HEK293 (cell line): ENCODE data around the gene PPM1N.
A peak's percentile ranks its signal among the peaks of the same experiment; 100 is the strongest.

Experiments
- GLI2 ChIP-seq: fragments of 450-650 bp; formaldehyde crosslinking; IDR thresholded peaks from 2 replicates; pipeline ENCODE4; 2017; ENCODE audit warnings: missing biosample characterization, missing genetic modification characterization, low read depth, borderline replicate concordance
- HOXC10 ChIP-seq: sonication (generic); formaldehyde crosslinking; IDR thresholded peaks from 2 replicates; pipeline ENCODE4 v1.8.1; 2023; ENCODE audit warnings: mild to moderate bottlenecking, missing genetic modification reagents
- KLF8 ChIP-seq: fragments of 450-650 bp; formaldehyde crosslinking; IDR thresholded peaks from 2 replicates; pipeline ENCODE4 v1.5.1; 2016; ENCODE audit warnings: missing biosample characterization, missing genetic modification characterization
- SETDB1 ChIP-seq: IDR thresholded peaks from one replicate; pipeline ENCODE4 v1.6.1; 2017; ENCODE audit warnings: mild to moderate bottlenecking, low read length, moderate library complexity, mixed read lengths; ENCODE audit not compliant: insufficient read length
- SP3 ChIP-seq: fragments of 450-650 bp; formaldehyde crosslinking; IDR thresholded peaks from 2 replicates; pipeline ENCODE4 v1.5.1; 2016; ENCODE audit warnings: missing biosample characterization, missing genetic modification characterization
- TSHZ1 ChIP-seq: fragments of 450-650 bp; formaldehyde crosslinking; IDR thresholded peaks from 2 replicates; pipeline ENCODE4 v1.5.1; 2016; ENCODE audit warnings: missing biosample characterization, missing genetic modification characterization, borderline replicate concordance
- YY1 ChIP-seq: fragments of 450-650 bp; formaldehyde crosslinking; IDR thresholded peaks from 2 replicates; pipeline ENCODE4 v1.5.1; 2018; ENCODE audit warnings: missing biosample characterization, missing genetic modification characterization
- ZBTB21 ChIP-seq: fragments of 450-650 bp; formaldehyde crosslinking; IDR thresholded peaks from 2 replicates; pipeline ENCODE4 v1.5.1; 2017; ENCODE audit warnings: missing biosample characterization, missing genetic modification characterization
- ZEB2 ChIP-seq: fragments of 450-650 bp; formaldehyde crosslinking; IDR thresholded peaks from 2 replicates; pipeline ENCODE4 v1.5.1; 2016; ENCODE audit warnings: missing biosample characterization, missing genetic modification characterization
- ZFP69B ChIP-seq: fragments of 450-650 bp; formaldehyde crosslinking; IDR thresholded peaks from 2 replicates; pipeline ENCODE4 v1.5.1; 2016; ENCODE audit warnings: missing biosample characterization, missing genetic modification characterization
- ZNF248 ChIP-seq: fragments of 450-650 bp; formaldehyde crosslinking; IDR thresholded peaks from 2 replicates; pipeline ENCODE4 v1.5.1; 2017; ENCODE audit warnings: missing biosample characterization, missing genetic modification characterization
- ZNF26 ChIP-seq: fragments of 450-650 bp; formaldehyde crosslinking; IDR thresholded peaks from 2 replicates; pipeline ENCODE4 v1.5.1; 2016; ENCODE audit warnings: missing biosample characterization, missing genetic modification characterization
- ZNF354C ChIP-seq: fragments of 450-650 bp; formaldehyde crosslinking; IDR thresholded peaks from 2 replicates; pipeline ENCODE4 v1.5.1; 2016; ENCODE audit warnings: missing biosample characterization, missing genetic modification characterization, low read depth, borderline replicate concordance
- ZNF416 ChIP-seq: fragments of 450-650 bp; formaldehyde crosslinking; IDR thresholded peaks from 2 replicates; pipeline ENCODE4 v1.5.1; 2016; ENCODE audit warnings: missing biosample characterization, missing genetic modification characterization
- ZNF48 ChIP-seq: fragments of 450-650 bp; formaldehyde crosslinking; IDR thresholded peaks from 2 replicates; pipeline ENCODE4 v1.5.1; 2016; ENCODE audit warnings: missing biosample characterization, missing genetic modification characterization
- ZNF514 ChIP-seq: fragments of 450-650 bp; formaldehyde crosslinking; IDR thresholded peaks from 2 replicates; pipeline ENCODE4 v1.5.1; 2016; ENCODE audit warnings: missing biosample characterization, missing genetic modification characterization
- ZNF560 ChIP-seq: fragments of 450-650 bp; formaldehyde crosslinking; IDR thresholded peaks from 2 replicates; pipeline ENCODE4 v1.5.1; 2017; ENCODE audit warnings: missing biosample characterization, missing genetic modification characterization, borderline replicate concordance
- ZNF654 ChIP-seq: fragments of 450-650 bp; formaldehyde crosslinking; IDR thresholded peaks from 2 replicates; pipeline ENCODE4 v1.5.1; 2016; ENCODE audit warnings: low read depth, missing biosample characterization, missing genetic modification characterization
- ZNF837 ChIP-seq: fragments of 450-650 bp; formaldehyde crosslinking; IDR thresholded peaks from 2 replicates; pipeline ENCODE4 v1.5.1; 2016; ENCODE audit warnings: missing biosample characterization, missing genetic modification characterization
- TF ChIP-seq, protein P1 (sequence below): fragments of 450-650 bp; formaldehyde crosslinking; IDR thresholded peaks from 2 replicates; pipeline ENCODE4 v1.5.1; 2017; ENCODE audit warnings: missing biosample characterization, missing genetic modification characterization
- TF ChIP-seq, protein P2 (sequence below): fragments of 450-650 bp; formaldehyde crosslinking; IDR thresholded peaks from 2 replicates; pipeline ENCODE4 v1.5.1; 2017; ENCODE audit warnings: missing biosample characterization, missing genetic modification characterization
- TF ChIP-seq, protein P3 (sequence below): fragments of 450-650 bp; formaldehyde crosslinking; IDR thresholded peaks from 2 replicates; pipeline ENCODE4 v1.5.1; 2016; ENCODE audit warnings: missing biosample characterization, missing genetic modification characterization, low read depth
- TF ChIP-seq, protein P4 (sequence below): fragments of 450-650 bp; formaldehyde crosslinking; IDR thresholded peaks from 2 replicates; pipeline ENCODE4; 2016; ENCODE audit warnings: missing biosample characterization, missing genetic modification characterization
- TF ChIP-seq, protein P5 (sequence below): fragments of 450-650 bp; formaldehyde crosslinking; IDR thresholded peaks from 2 replicates; pipeline ENCODE4 v1.5.0; 2017; ENCODE audit warnings: missing biosample characterization, missing genetic modification characterization, borderline replicate concordance
- TF ChIP-seq, protein P6 (sequence below): fragments of 450-650 bp; formaldehyde crosslinking; IDR thresholded peaks from 2 replicates; pipeline ENCODE4 v1.5.1; 2017; ENCODE audit warnings: missing biosample characterization, missing genetic modification characterization

The PPM1N gene

GRCh38 chr19:45542234-45542668 lies 44.0 kb downstream of the PPM1N start (continued):
- no peak for TF ChIP-seq ZBTB21 (tag by site-specific recombination)
- TF ChIP-seq, protein P1, sequence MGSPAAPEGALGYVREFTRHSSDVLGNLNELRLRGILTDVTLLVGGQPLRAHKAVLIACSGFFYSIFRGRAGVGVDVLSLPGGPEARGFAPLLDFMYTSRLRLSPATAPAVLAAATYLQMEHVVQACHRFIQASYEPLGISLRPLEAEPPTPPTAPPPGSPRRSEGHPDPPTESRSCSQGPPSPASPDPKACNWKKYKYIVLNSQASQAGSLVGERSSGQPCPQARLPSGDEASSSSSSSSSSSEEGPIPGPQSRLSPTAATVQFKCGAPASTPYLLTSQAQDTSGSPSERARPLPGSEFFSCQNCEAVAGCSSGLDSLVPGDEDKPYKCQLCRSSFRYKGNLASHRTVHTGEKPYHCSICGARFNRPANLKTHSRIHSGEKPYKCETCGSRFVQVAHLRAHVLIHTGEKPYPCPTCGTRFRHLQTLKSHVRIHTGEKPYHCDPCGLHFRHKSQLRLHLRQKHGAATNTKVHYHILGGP, result peak; percentile 47; the same call in 1 of the 2 replicates
- no peak for TF ChIP-seq ZNF248
- peak; percentile 30; the same call in 1 of the 2 replicates for TF ChIP-seq ZEB2 (tag by site-specific recombination)
- TF ChIP-seq, protein P2, sequence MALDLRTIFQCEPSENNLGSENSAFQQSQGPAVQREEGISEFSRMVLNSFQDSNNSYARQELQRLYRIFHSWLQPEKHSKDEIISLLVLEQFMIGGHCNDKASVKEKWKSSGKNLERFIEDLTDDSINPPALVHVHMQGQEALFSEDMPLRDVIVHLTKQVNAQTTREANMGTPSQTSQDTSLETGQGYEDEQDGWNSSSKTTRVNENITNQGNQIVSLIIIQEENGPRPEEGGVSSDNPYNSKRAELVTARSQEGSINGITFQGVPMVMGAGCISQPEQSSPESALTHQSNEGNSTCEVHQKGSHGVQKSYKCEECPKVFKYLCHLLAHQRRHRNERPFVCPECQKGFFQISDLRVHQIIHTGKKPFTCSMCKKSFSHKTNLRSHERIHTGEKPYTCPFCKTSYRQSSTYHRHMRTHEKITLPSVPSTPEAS (tag by site-specific recombination), result no peak
- TF ChIP-seq, protein P3, sequence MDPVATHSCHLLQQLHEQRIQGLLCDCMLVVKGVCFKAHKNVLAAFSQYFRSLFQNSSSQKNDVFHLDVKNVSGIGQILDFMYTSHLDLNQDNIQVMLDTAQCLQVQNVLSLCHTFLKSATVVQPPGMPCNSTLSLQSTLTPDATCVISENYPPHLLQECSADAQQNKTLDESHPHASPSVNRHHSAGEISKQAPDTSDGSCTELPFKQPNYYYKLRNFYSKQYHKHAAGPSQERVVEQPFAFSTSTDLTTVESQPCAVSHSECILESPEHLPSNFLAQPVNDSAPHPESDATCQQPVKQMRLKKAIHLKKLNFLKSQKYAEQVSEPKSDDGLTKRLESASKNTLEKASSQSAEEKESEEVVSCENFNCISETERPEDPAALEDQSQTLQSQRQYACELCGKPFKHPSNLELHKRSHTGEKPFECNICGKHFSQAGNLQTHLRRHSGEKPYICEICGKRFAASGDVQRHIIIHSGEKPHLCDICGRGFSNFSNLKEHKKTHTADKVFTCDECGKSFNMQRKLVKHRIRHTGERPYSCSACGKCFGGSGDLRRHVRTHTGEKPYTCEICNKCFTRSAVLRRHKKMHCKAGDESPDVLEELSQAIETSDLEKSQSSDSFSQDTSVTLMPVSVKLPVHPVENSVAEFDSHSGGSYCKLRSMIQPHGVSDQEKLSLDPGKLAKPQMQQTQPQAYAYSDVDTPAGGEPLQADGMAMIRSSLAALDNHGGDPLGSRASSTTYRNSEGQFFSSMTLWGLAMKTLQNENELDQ (tag by site-specific recombination), result no peak
- no peak for TF ChIP-seq ZNF837
- no peak for TF ChIP-seq ZNF48
- TF ChIP-seq, protein P4, sequence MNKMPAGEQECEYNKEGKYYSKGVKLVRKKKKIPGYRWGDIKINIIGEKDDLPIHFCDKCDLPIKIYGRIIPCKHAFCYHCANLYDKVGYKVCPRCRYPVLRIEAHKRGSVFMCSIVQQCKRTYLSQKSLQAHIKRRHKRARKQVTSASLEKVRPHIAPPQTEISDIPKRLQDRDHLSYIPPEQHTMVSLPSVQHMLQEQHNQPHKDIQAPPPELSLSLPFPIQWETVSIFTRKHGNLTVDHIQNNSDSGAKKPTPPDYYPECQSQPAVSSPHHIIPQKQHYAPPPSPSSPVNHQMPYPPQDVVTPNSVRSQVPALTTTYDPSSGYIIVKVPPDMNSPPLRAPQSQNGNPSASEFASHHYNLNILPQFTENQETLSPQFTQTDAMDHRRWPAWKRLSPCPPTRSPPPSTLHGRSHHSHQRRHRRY (tag by site-specific recombination), result no peak
- TF ChIP-seq ZNF26 (tag by site-specific recombination), result no peak
- TF ChIP-seq GLI2 (tag by site-specific recombination), result no peak
- no peak for TF ChIP-seq SP3 (tag by site-specific recombination)
- TF ChIP-seq YY1 (tag by site-specific recombination), result no peak
- no peak for TF ChIP-seq ZNF354C (tag by site-specific recombination)
- peak; percentile 22 for TF ChIP-seq SETDB1
- TF ChIP-seq, protein P5, sequence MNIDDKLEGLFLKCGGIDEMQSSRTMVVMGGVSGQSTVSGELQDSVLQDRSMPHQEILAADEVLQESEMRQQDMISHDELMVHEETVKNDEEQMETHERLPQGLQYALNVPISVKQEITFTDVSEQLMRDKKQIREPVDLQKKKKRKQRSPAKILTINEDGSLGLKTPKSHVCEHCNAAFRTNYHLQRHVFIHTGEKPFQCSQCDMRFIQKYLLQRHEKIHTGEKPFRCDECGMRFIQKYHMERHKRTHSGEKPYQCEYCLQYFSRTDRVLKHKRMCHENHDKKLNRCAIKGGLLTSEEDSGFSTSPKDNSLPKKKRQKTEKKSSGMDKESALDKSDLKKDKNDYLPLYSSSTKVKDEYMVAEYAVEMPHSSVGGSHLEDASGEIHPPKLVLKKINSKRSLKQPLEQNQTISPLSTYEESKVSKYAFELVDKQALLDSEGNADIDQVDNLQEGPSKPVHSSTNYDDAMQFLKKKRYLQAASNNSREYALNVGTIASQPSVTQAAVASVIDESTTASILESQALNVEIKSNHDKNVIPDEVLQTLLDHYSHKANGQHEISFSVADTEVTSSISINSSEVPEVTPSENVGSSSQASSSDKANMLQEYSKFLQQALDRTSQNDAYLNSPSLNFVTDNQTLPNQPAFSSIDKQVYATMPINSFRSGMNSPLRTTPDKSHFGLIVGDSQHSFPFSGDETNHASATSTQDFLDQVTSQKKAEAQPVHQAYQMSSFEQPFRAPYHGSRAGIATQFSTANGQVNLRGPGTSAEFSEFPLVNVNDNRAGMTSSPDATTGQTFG (tag by site-specific recombination), result no peak
- no peak for TF ChIP-seq ZNF654 (tag by site-specific recombination)
- no peak for TF ChIP-seq HOXC10 (CRISPR knock-in tag)
- no peak for TF ChIP-seq ZNF560 (tag by site-specific recombination)
- TF ChIP-seq ZFP69B (tag by site-specific recombination), result no peak
- TF ChIP-seq TSHZ1 (tag by site-specific recombination), result no peak
- TF ChIP-seq ZNF514, result no peak
- TF ChIP-seq KLF8 (tag by site-specific recombination), result no peak
- no peak for TF ChIP-seq ZNF416
- TF ChIP-seq, protein P6, sequence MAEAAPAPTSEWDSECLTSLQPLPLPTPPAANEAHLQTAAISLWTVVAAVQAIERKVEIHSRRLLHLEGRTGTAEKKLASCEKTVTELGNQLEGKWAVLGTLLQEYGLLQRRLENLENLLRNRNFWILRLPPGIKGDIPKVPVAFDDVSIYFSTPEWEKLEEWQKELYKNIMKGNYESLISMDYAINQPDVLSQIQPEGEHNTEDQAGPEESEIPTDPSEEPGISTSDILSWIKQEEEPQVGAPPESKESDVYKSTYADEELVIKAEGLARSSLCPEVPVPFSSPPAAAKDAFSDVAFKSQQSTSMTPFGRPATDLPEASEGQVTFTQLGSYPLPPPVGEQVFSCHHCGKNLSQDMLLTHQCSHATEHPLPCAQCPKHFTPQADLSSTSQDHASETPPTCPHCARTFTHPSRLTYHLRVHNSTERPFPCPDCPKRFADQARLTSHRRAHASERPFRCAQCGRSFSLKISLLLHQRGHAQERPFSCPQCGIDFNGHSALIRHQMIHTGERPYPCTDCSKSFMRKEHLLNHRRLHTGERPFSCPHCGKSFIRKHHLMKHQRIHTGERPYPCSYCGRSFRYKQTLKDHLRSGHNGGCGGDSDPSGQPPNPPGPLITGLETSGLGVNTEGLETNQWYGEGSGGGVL (tag by site-specific recombination), result no peak
